KMS-11 (cell line): Measurements from ENCODE around the gene WIPF3.

Experiments used
- H2AFZ ChIP-seq: fragments of 200-600 bp; sonication (generic); 2 replicates; pipeline ENCODE4 v1.6.1; 2016; ENCODE audit warnings: antibody characterized with exemption, mixed run types, low read depth
- H3K27ac ChIP-seq: fragments of 200-600 bp; sonication (generic); 2 replicates; pipeline ENCODE4 v1.6.1; 2016; ENCODE audit warnings: mild to moderate bottlenecking, mixed run types
- H3K27me3 ChIP-seq: fragments of 200-600 bp; sonication (generic); 2 replicates; pipeline ENCODE4 v1.6.1; 2017; ENCODE audit warnings: mild to moderate bottlenecking, low read depth, mixed run types, moderate library complexity; ENCODE audit not compliant: insufficient read depth
- H3K36me3 ChIP-seq: fragments of 200-600 bp; sonication (generic); 2 replicates; pipeline ENCODE4 v1.6.1; 2017; ENCODE audit warnings: mild to moderate bottlenecking, mixed run types; ENCODE audit not compliant: insufficient read depth
- H3K4me1 ChIP-seq: fragments of 200-600 bp; sonication (generic); 2 replicates; pipeline ENCODE4 v1.6.1; 2016; ENCODE audit warnings: mild to moderate bottlenecking, low read depth, mixed run types; ENCODE audit not compliant: poor library complexity, severe bottlenecking
- H3K4me2 ChIP-seq: fragments of 200-600 bp; sonication (generic); 2 replicates; pipeline ENCODE4 v1.7.0; 2016; ENCODE audit warnings: mild to moderate bottlenecking, mixed run types
- H3K4me3 ChIP-seq: fragments of 200-600 bp; sonication (generic); IDR thresholded peaks from 2 replicates; pipeline ENCODE4 v1.6.1; 2017; ENCODE audit warnings: low read depth, low read length, mixed read lengths; ENCODE audit not compliant: insufficient read depth
- H3K79me2 ChIP-seq: fragments of 200-600 bp; sonication (generic); 2 replicates; pipeline ENCODE4 v1.6.1; 2016; ENCODE audit warnings: low read depth, mixed run types; ENCODE audit not compliant: insufficient read depth
- H3K9ac ChIP-seq: fragments of 200-600 bp; sonication (generic); 2 replicates; pipeline ENCODE4 v1.6.1; 2016; ENCODE audit warnings: mild to moderate bottlenecking, mixed run types
- H4K20me1 ChIP-seq: fragments of 200-600 bp; sonication (generic); 2 replicates; pipeline ENCODE4 v1.6.1; 2016; ENCODE audit warnings: mild to moderate bottlenecking, mixed run types; ENCODE audit not compliant: insufficient read depth
- TF ChIP-seq, protein P1 (sequence below): fragments of 200-600 bp; sonication (generic); conservative IDR thresholded peaks from 2 replicates; pipeline ENCODE4 v1.6.1; 2017; ENCODE audit warnings: low read depth, mild to moderate bottlenecking, antibody characterized with exemption, low read length, moderate library complexity, mixed read lengths

The WIPF3 gene

GRCh38 chr7:29810297-29810696 lies 4.0 kb downstream of the WIPF3 start:
- TF ChIP-seq, protein P1, sequence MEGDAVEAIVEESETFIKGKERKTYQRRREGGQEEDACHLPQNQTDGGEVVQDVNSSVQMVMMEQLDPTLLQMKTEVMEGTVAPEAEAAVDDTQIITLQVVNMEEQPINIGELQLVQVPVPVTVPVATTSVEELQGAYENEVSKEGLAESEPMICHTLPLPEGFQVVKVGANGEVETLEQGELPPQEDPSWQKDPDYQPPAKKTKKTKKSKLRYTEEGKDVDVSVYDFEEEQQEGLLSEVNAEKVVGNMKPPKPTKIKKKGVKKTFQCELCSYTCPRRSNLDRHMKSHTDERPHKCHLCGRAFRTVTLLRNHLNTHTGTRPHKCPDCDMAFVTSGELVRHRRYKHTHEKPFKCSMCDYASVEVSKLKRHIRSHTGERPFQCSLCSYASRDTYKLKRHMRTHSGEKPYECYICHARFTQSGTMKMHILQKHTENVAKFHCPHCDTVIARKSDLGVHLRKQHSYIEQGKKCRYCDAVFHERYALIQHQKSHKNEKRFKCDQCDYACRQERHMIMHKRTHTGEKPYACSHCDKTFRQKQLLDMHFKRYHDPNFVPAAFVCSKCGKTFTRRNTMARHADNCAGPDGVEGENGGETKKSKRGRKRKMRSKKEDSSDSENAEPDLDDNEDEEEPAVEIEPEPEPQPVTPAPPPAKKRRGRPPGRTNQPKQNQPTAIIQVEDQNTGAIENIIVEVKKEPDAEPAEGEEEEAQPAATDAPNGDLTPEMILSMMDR, result no peak
- Histone ChIP-seq H3K4me3 (no peak overlapping the region), H3K79me2 (no peaks in the 10 kb centered on the region), H3K27me3 (peaks cover 30% of the 10 kb centered on the region), H3K36me3 (no peaks in the 10 kb centered on the region), H3K4me2 (no peak overlapping the region), H4K20me1 (no peaks in the 10 kb centered on the region), H2AFZ (no peak overlapping the region), H3K4me1 (peaks cover 33% of the 10 kb centered on the region), H3K27ac (no peak overlapping the region), H3K9ac (no peak overlapping the region)

DNA sequence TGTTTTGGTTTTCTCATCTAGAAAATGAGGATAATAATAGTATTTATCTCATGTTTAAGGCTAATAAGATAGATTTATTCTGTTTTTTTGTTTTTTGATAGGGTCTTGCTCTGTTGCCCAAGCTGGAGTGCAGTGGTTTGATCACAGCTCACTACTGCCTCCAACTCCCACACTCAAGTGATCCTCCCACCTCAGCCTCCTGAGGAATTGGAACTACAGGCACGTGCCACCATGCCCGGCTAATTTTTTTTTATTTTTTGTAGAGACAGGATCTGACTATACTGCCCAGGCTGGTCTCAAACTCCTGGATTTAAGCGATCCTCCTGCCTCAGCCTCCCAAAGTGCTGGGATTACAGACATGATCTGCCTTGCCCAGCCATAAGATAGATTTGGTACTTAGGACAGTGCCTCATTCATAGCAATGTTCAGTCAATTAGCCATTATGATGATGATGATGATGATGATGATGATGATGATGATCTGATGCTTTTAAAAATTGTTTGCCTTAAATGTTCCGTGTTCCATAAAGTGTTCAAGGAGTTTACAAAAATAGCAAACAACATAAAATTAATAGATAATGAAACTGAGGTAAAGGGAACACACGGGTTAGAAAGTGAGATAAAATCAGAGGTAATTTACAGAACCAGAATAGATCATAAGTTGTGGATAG lies 4.6 kb downstream of the WIPF3 start:
- TF ChIP-seq, protein P1, result no peak
- Histone ChIP-seq H3K9ac (no peak overlapping the region), H3K79me2 (no peaks in the 10 kb centered on the region), H3K27me3 (peaks cover 28% of the 10 kb centered on the region), H4K20me1 (no peaks in the 10 kb centered on the region), H3K4me2 (no peak overlapping the region), H2AFZ (no peak overlapping the region), H3K4me1 (peaks cover 28% of the 10 kb centered on the region), H3K27ac (no peak overlapping the region), H3K36me3 (no peaks in the 10 kb centered on the region), H3K4me3 (no peak overlapping the region)

- H3K27me3 ChIP-seq, result peaks cover 27% of the 10 kb centered on the region
- no peak overlapping the region for H2AFZ ChIP-seq
- no peaks in the 10 kb centered on the region for H3K79me2 ChIP-seq
- no peak overlapping the region for H3K27ac ChIP-seq
- H3K4me1 ChIP-seq, result peaks cover 26% of the 10 kb centered on the region
- TF ChIP-seq, protein P1, result no peak
- H3K4me2 ChIP-seq, result no peak overlapping the region
- H3K36me3 ChIP-seq, result no peaks in the 10 kb centered on the region
- no peak overlapping the region for H3K9ac ChIP-seq
- H3K4me3 ChIP-seq, result no peak overlapping the region
- no peaks in the 10 kb centered on the region for H4K20me1 ChIP-seq
Observed at GRCh38 chr7:29811586-29811985, 5.3 kb downstream of the WIPF3 start.

- Histone ChIP-seq H3K36me3 (no peaks in the 10 kb centered on the region), H3K9ac (no peak overlapping the region), H3K27ac (no peak overlapping the region), H3K27me3 (peaks cover 20% of the 10 kb centered on the region; the same call in 1 of the 2 replicates), H4K20me1 (no peaks in the 10 kb centered on the region), H3K79me2 (no peaks in the 10 kb centered on the region), H3K4me1 (peaks cover 21% of the 10 kb centered on the region), H3K4me2 (no peak overlapping the region), H2AFZ (no peak overlapping the region), H3K4me3 (no peak overlapping the region)
- TF ChIP-seq, protein P1, result no peak
Observed at GRCh38 chr7:29812185-29812876, 6.0 kb downstream of the WIPF3 start.
